ENCODE results near the gene FAM131C.
"Not testable (repeated sequence)": the region's sequence is repeated elsewhere in the genome, so short reads cannot be mapped to it uniquely, and the experiment has no call there.

DNA sequence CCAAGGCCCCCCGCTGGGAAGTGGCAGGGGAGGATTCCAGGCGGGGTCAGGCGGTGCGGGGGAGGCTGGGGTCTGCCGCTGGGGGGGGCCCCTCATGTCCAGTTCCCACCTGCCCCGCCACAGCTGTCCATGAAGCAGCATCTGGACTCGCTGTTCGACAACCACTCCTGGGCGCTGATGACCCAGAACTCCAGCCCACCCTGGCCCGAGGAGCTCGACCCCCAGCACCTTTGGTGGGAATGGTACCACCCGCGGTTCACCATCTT is 44.5 kb downstream of the FAM131C start:
- TF ChIP-seq, protein P1, sequence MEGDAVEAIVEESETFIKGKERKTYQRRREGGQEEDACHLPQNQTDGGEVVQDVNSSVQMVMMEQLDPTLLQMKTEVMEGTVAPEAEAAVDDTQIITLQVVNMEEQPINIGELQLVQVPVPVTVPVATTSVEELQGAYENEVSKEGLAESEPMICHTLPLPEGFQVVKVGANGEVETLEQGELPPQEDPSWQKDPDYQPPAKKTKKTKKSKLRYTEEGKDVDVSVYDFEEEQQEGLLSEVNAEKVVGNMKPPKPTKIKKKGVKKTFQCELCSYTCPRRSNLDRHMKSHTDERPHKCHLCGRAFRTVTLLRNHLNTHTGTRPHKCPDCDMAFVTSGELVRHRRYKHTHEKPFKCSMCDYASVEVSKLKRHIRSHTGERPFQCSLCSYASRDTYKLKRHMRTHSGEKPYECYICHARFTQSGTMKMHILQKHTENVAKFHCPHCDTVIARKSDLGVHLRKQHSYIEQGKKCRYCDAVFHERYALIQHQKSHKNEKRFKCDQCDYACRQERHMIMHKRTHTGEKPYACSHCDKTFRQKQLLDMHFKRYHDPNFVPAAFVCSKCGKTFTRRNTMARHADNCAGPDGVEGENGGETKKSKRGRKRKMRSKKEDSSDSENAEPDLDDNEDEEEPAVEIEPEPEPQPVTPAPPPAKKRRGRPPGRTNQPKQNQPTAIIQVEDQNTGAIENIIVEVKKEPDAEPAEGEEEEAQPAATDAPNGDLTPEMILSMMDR (conservative IDR thresholded peaks at IDR 0.05): not testable (repeated sequence)
- not testable (repeated sequence) for TF ChIP-seq EZH2 (IDR thresholded peaks at IDR 0.05; ENCODE audit: low read depth)
